K562 (cell line): ENCODE results near the gene TTC21A. TPM values are rescaled to one million over a fixed set of nuclear protein-coding genes. Genes with fewer than 3 reads are reported as not detected.

ENCODE experiments used
- ATAC-seq: fragments of 200-7000 bp; cut with Tn5 transposase; 3 replicates; pipeline ENCODE4 v1.9.1; 2020; ENCODE audit warnings: moderate library complexity
- BruUV-seq: library from RNA; stranded (reverse); fragments of 400-500 nt; replicated peaks from 2 replicates; lab custom pipeline; 2021; lab: Mats Ljungman, UMichigan
- CTCF ChIA-PET: fragments of 300-600 bp; formaldehyde crosslinking; extraction: SDS; loops from one replicate; lab custom pipeline; 2021; ENCODE audit warnings: low intra/inter-chr PET ratio; lab: Yijun Ruan, JAX
- POLR2A ChIA-PET: fragments of 300-600, 350-650 bp; sonication (Branson Sonifier 250); formaldehyde crosslinking; extraction: SDS; loops from one replicate; lab custom pipeline; 2021; ENCODE audit warnings: antibody characterized with exemption, inconsistent platforms; lab: Yijun Ruan, JAX
- DNase-seq, 4 experiments: peaks; one replicate each; pipeline versions ENCODE4 v3.0.0 to v3.0.0-alpha.2; 2011 to 2018; ENCODE audit warnings: low spot score in 3 of 4, mixed read lengths in 3 of 4; ENCODE audit errors: extremely low read depth in 1 of 4
- FAIRE-seq: peaks from 2 replicates; lab custom pipeline; 2011; peaks lifted over from hg19 to GRCh38; lab: Jason Lieb, UNC
- H2AFZ ChIP-seq: 2 replicates; pipeline ENCODE4 v1.6.0; 2011; ENCODE audit warnings: low read depth, low read length, control low read depth, inconsistent platforms
- H3K27ac ChIP-seq: fragments of 200-600 bp; 3 replicates; pipeline ENCODE4 v1.8.0; 2011; ENCODE audit warnings: low read depth, mild to moderate bottlenecking, control low read depth, inconsistent platforms, low read length, moderate library complexity, mixed read lengths; ENCODE audit errors: extremely low read depth
- H3K27me3 ChIP-seq, 2 experiments: fragments of 300-600 bp in 1 of 2; 2 replicates in 1 of 2; 3 replicates in 1 of 2; pipeline versions ENCODE4 v1.6.0 to v1.8.0; 2011; ENCODE audit warnings: inconsistent platforms in 2 of 2, low read length in 2 of 2, mild to moderate bottlenecking in 1 of 2, mixed read lengths in 1 of 2, moderate library complexity in 1 of 2; ENCODE audit not compliant: control insufficient read depth in 2 of 2, insufficient read depth in 2 of 2
- H3K36me3 ChIP-seq: fragments of 300-600 bp; 3 replicates; pipeline ENCODE4 v1.8.0; 2011; ENCODE audit warnings: mild to moderate bottlenecking, low read length, inconsistent platforms; ENCODE audit not compliant: control insufficient read depth, insufficient read depth
- H3K4me1 ChIP-seq, 2 experiments: fragments of 200-600 bp in 1 of 2; replicated peaks in 1 of 2; 2 replicates in 1 of 2; 3 replicates in 1 of 2; pipeline versions ENCODE4 v1.5.1 to v1.8.0; 2011; ENCODE audit warnings: inconsistent platforms in 2 of 2, low read length in 2 of 2, mild to moderate bottlenecking in 1 of 2, mixed read lengths in 1 of 2, moderate library complexity in 1 of 2; ENCODE audit not compliant: control insufficient read depth in 2 of 2, insufficient read depth in 2 of 2
- H3K4me2 ChIP-seq: 2 replicates; pipeline ENCODE4 v1.6.1; 2011; ENCODE audit warnings: low read length, control low read depth, inconsistent platforms, mixed read lengths; ENCODE audit not compliant: insufficient read depth
- H3K4me3 ChIP-seq: fragments of 200-600 bp; sonication (generic), shearing (Covaris generic); 2 replicates; pipeline ENCODE4 v1.5.1; 2016; ENCODE audit warnings: control low read depth, inconsistent platforms
- H3K79me2 ChIP-seq: fragments of 200-600 bp; 3 replicates; pipeline ENCODE4 v1.8.0; 2011; ENCODE audit warnings: low read length, inconsistent platforms; ENCODE audit not compliant: control insufficient read depth, insufficient read depth
- H3K9ac ChIP-seq, 2 experiments: 2 replicates each; pipeline versions ENCODE4 v1.6.0 to v1.6.1; 2011; ENCODE audit warnings: low read depth in 2 of 2, low read length in 2 of 2, control low read depth in 1 of 2, inconsistent platforms in 1 of 2, mild to moderate bottlenecking in 1 of 2, mixed read lengths in 1 of 2; ENCODE audit not compliant: insufficient read depth in 1 of 2
- H3K9me1 ChIP-seq: one replicate; pipeline ENCODE4 v1.6.0; 2011; ENCODE audit warnings: inconsistent platforms, mild to moderate bottlenecking, low read length, moderate library complexity; ENCODE audit not compliant: control insufficient read depth, insufficient read depth
- H3K9me3 ChIP-seq: replicated peaks from 2 replicates; pipeline ENCODE4 v1.5.1; 2011; ENCODE audit warnings: low read depth, low read length, inconsistent platforms; ENCODE audit not compliant: control insufficient read depth, insufficient read depth
- H4K20me1 ChIP-seq: replicated peaks from 2 replicates; pipeline ENCODE4 v1.6.1; 2011; ENCODE audit warnings: low read length, inconsistent platforms, mixed read lengths; ENCODE audit not compliant: control insufficient read depth, insufficient read depth
- HSF4 ChIP-seq: fragments of 250-450 bp; sonication (Bioruptor Pico); IDR thresholded peaks from 2 replicates; pipeline ENCODE4 v2.1.2; 2022; ENCODE audit warnings: mild to moderate bottlenecking, moderate library complexity, borderline replicate concordance
- JUN ChIP-seq, 2 experiments: sonication (generic) in 1 of 2; formaldehyde crosslinking in 1 of 2; IDR thresholded peaks; 2 replicates each; pipeline versions ENCODE4 v1.6.1 to v1.8.0; 2012 to 2022; ENCODE audit warnings: borderline replicate concordance in 2 of 2, mild to moderate bottlenecking in 2 of 2, improper control_type of control experiment in 1 of 2, low read depth in 1 of 2, low read length in 1 of 2, missing genetic modification reagents in 1 of 2
- MBD2 ChIP-seq: sonication (generic); IDR thresholded peaks from 2 replicates; pipeline ENCODE4 v1.6.1; 2016; ENCODE audit warnings: low read depth, borderline replicate concordance
- MTA3 ChIP-seq: fragments of 450-650 bp; formaldehyde crosslinking; IDR thresholded peaks from 2 replicates; pipeline ENCODE4 v1.6.1; 2017; ENCODE audit warnings: mild to moderate bottlenecking, borderline replicate concordance
- PURB ChIP-seq: sonication (generic); formaldehyde crosslinking; IDR thresholded peaks from 2 replicates; pipeline ENCODE4 v1.9.0; 2021; ENCODE audit warnings: low read depth, mild to moderate bottlenecking, missing genetic modification reagents
- ZNF431 ChIP-seq: sonication (generic); formaldehyde crosslinking; IDR thresholded peaks from 2 replicates; pipeline ENCODE4 v1.8.0; 2022; ENCODE audit warnings: mild to moderate bottlenecking, missing genetic modification reagents
- in situ Hi-C: fragments of 300-500 bp; cut with MboI; formaldehyde crosslinking; loops from 4 replicates; pipeline ENCODE4 v1.15.0; 2018; ENCODE audit warnings: inconsistent platforms, mixed read lengths
- intact Hi-C: fragments of 100-400 bp; cut with micrococcal nuclease; formaldehyde crosslinking; loops from 2 replicates; pipeline ENCODE4 v1.14.2; 2022
- polyA plus RNA-seq, 8 experiments: library from polyadenylated mRNA; depleted of rRNA in 4 of 8; stranded (reverse) in 5 of 8; unstranded in 3 of 8; fragments of >200 nt; fragmentation: Nextera tagmentation in 2 of 8; fragmentation: Illumina TruSeq in 1 of 8; extraction: Ambion mirVana in 2 of 8; extraction: Trizol in 1 of 8; gene quantifications; 2 replicates each; pipeline versions ENCODE4 v1.2.1 to v1.2.3, GENCODE V29; 2011 to 2014; ENCODE audit warnings: inconsistent platforms in 1 of 8, missing spikeins in 1 of 8
- total RNA-seq, 7 experiments: library from RNA; depleted of rRNA in 6 of 7; stranded (reverse); fragments of >200 nt in 6 of 7; fragmentation: Illumina TruSeq in 2 of 7; extraction: Trizol in 2 of 7; gene quantifications; 2 replicates each; pipeline versions ENCODE4 v1.2.1 to v1.2.3, GENCODE V29; 2011 to 2021; ENCODE audit warnings: low replicate concordance in 1 of 7
- TF ChIP-seq, protein P1 (sequence below), 2 experiments: IDR thresholded peaks; 2 replicates each; pipeline ENCODE4 v1.6.1; 2011; ENCODE audit warnings: borderline replicate concordance in 1 of 2, control low read depth in 1 of 2, low read depth in 1 of 2, low read length in 1 of 2, mild to moderate bottlenecking in 1 of 2, mixed read lengths in 1 of 2, moderate library complexity in 1 of 2; ENCODE audit not compliant: insufficient read depth in 1 of 2, insufficient read length in 1 of 2, poor library complexity in 1 of 2, severe bottlenecking in 1 of 2; ENCODE audit errors: extremely low read depth in 1 of 2
- TF ChIP-seq, protein P2 (sequence below), 2 experiments: fragments of 450-650 bp in 1 of 2; sonication (generic) in 1 of 2; formaldehyde crosslinking in 1 of 2; IDR thresholded peaks; 2 replicates each; pipeline versions ENCODE4 v1.7.1 to v1.9.0; 2016 to 2022; ENCODE audit warnings: inconsistent platforms in 1 of 2, mild to moderate bottlenecking in 1 of 2, missing genetic modification reagents in 1 of 2
- TF ChIP-seq, protein P3 (sequence below): fragments of 450-650 bp; formaldehyde crosslinking; IDR thresholded peaks from 2 replicates; pipeline ENCODE4 v1.4.0; 2022; ENCODE audit warnings: mild to moderate bottlenecking, moderate library complexity

TTC21A gene
- total and polyA plus RNA-seq, 9 of the 15 experiments (the other 6 are each of a cell fraction or from before 2014, with no cell fraction given): 0.22 to 1.4 (median 0.70) TPM

DNA sequence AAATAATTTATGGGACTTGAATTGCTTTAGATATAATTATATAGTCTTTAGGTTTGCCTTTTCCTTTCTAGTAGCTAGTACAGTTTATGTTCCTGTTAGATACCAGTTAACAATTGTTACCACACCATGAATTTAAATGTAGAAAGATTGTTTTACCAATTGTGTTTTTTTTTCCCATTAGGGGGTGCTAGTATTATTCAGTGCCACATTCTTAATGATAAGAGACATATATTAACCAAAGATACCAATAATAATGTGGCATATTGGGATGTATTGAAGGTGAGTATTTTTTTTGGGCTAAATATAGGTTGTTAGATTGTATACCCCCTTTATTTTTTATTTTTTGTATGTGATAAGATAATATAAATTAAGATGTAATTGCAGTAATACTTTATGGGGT is 27.9 kb upstream of the TTC21A start:
- Histone ChIP-seq H3K9me1 (no peaks in the 10 kb centered on the region), H3K4me3 (no peak overlapping the region), H3K27me3 (no peaks in the 10 kb centered on the region), H2AFZ (no peak overlapping the region), H3K4me1 (no peaks in the 10 kb centered on the region), H4K20me1 (no peaks in the 10 kb centered on the region), H3K36me3 (peaks cover 48% of the 10 kb centered on the region), H3K9me3 (no peaks in the 10 kb centered on the region), H3K79me2 (no peaks in the 10 kb centered on the region), H3K27ac (no peak overlapping the region), H3K9ac (no peak overlapping the region), H3K4me2 (no peak overlapping the region)
- CTCF ChIA-PET: no interaction called here
- in situ Hi-C loops: no loop called here
- DNase-seq (no peak), ATAC-seq (no peak), FAIRE-seq (no peak)
- intact Hi-C loops: no loop called here
- POLR2A ChIA-PET: interaction anchor here (0.6 kb wide), 1 partner anchor 161 kb away, joined by 4 read pairs; no protein-coding TSS in a partner anchor
- no TSS peak for BruUV-seq
- TF ChIP-seq, protein P1, sequence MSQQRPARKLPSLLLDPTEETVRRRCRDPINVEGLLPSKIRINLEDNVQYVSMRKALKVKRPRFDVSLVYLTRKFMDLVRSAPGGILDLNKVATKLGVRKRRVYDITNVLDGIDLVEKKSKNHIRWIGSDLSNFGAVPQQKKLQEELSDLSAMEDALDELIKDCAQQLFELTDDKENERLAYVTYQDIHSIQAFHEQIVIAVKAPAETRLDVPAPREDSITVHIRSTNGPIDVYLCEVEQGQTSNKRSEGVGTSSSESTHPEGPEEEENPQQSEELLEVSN (IDR thresholded peaks at IDR 0.05; ENCODE audit: borderline replicate concordance in 1 of 2, extremely low read depth in 1 of 2, insufficient read depth in 1 of 2, insufficient read length in 1 of 2, low read depth in 1 of 2, low read length in 1 of 2, poor library complexity in 1 of 2, severe bottlenecking in 1 of 2): no peak
- TF ChIP-seq, protein P2, sequence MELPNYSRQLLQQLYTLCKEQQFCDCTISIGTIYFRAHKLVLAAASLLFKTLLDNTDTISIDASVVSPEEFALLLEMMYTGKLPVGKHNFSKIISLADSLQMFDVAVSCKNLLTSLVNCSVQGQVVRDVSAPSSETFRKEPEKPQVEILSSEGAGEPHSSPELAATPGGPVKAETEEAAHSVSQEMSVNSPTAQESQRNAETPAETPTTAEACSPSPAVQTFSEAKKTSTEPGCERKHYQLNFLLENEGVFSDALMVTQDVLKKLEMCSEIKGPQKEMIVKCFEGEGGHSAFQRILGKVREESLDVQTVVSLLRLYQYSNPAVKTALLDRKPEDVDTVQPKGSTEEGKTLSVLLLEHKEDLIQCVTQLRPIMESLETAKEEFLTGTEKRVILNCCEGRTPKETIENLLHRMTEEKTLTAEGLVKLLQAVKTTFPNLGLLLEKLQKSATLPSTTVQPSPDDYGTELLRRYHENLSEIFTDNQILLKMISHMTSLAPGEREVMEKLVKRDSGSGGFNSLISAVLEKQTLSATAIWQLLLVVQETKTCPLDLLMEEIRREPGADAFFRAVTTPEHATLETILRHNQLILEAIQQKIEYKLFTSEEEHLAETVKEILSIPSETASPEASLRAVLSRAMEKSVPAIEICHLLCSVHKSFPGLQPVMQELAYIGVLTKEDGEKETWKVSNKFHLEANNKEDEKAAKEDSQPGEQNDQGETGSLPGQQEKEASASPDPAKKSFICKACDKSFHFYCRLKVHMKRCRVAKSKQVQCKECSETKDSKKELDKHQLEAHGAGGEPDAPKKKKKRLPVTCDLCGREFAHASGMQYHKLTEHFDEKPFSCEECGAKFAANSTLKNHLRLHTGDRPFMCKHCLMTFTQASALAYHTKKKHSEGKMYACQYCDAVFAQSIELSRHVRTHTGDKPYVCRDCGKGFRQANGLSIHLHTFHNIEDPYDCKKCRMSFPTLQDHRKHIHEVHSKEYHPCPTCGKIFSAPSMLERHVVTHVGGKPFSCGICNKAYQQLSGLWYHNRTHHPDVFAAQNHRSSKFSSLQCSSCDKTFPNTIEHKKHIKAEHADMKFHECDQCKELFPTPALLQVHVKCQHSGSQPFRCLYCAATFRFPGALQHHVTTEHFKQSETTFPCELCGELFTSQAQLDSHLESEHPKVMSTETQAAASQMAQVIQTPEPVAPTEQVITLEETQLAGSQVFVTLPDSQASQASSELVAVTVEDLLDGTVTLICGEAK (IDR thresholded peaks at IDR 0.05): no peak
- TF ChIP-seq, protein P2 (CRISPR knock-in tag; IDR thresholded peaks at IDR 0.05): no peak
- no peak for TF ChIP-seq JUN (IDR thresholded peaks at IDR 0.05; ENCODE audit: borderline replicate concordance, low read depth, low read length)
- TF ChIP-seq JUN (CRISPR knock-in tag; IDR thresholded peaks at IDR 0.05; ENCODE audit: borderline replicate concordance): no peak
- no peak for TF ChIP-seq MTA3
- TF ChIP-seq, protein P3, sequence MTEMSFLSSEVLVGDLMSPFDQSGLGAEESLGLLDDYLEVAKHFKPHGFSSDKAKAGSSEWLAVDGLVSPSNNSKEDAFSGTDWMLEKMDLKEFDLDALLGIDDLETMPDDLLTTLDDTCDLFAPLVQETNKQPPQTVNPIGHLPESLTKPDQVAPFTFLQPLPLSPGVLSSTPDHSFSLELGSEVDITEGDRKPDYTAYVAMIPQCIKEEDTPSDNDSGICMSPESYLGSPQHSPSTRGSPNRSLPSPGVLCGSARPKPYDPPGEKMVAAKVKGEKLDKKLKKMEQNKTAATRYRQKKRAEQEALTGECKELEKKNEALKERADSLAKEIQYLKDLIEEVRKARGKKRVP (CRISPR knock-in tag): no peak
- TF ChIP-seq HSF4: no peak
- TF ChIP-seq MBD2: no peak
- no peak for TF ChIP-seq ZNF431 (CRISPR knock-in tag)
- TF ChIP-seq PURB: no peak
